ENCODE results near the gene RASGRF1. TPM values are rescaled to one million over a fixed set of nuclear protein-coding genes. Genes with fewer than 3 reads are reported as not detected.

Gene RASGRF1
- total and polyA plus RNA-seq, 9 of the 15 experiments (the other 6 are each of a cell fraction or from before 2014, with no cell fraction given): 0.03 to 0.58 (median 0.06) TPM; not detected in 1

DNA sequence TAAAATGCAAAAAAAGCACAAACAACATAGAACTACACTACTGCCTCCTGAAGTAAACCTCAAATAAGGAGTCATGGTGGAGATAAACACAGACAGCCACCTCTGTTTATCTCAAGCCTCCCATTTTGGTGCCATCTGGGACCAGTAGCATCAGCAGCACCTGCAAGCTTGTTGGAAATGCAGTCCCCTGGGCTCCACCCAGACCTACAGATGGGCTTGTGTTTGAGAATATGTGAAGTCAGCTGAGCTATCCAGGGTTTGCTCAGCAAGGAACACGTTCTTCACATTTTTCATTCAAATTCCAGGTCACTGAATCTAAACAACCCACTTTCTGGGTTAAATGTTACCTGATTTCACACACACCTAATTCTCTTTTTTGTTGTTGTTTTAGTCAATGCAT lies 45.5 kb downstream of the RASGRF1 start (continued):
- TF ChIP-seq, protein P1, sequence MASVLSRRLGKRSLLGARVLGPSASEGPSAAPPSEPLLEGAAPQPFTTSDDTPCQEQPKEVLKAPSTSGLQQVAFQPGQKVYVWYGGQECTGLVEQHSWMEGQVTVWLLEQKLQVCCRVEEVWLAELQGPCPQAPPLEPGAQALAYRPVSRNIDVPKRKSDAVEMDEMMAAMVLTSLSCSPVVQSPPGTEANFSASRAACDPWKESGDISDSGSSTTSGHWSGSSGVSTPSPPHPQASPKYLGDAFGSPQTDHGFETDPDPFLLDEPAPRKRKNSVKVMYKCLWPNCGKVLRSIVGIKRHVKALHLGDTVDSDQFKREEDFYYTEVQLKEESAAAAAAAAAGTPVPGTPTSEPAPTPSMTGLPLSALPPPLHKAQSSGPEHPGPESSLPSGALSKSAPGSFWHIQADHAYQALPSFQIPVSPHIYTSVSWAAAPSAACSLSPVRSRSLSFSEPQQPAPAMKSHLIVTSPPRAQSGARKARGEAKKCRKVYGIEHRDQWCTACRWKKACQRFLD (CRISPR knock-in tag; IDR thresholded peaks at IDR 0.05): no peak
- TF ChIP-seq ZNF347 (CRISPR knock-in tag; IDR thresholded peaks at IDR 0.05; ENCODE audit: low read depth) (no peak), NCOA2 (IDR thresholded peaks at IDR 0.05; ENCODE audit: partially characterized antibody in 2 of 2) (no peak), SP2 (IDR thresholded peaks at IDR 0.05; ENCODE audit: extremely low read depth, low read depth, low read length, poor library complexity, severe bottlenecking) (no peak), ELF4 (CRISPR knock-in tag; IDR thresholded peaks at IDR 0.05) (no peak)
- TF ChIP-seq, protein P2, sequence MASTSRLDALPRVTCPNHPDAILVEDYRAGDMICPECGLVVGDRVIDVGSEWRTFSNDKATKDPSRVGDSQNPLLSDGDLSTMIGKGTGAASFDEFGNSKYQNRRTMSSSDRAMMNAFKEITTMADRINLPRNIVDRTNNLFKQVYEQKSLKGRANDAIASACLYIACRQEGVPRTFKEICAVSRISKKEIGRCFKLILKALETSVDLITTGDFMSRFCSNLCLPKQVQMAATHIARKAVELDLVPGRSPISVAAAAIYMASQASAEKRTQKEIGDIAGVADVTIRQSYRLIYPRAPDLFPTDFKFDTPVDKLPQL (IDR thresholded peaks at IDR 0.05; ENCODE audit: extremely low read depth, insufficient read length): no peak

DNA sequence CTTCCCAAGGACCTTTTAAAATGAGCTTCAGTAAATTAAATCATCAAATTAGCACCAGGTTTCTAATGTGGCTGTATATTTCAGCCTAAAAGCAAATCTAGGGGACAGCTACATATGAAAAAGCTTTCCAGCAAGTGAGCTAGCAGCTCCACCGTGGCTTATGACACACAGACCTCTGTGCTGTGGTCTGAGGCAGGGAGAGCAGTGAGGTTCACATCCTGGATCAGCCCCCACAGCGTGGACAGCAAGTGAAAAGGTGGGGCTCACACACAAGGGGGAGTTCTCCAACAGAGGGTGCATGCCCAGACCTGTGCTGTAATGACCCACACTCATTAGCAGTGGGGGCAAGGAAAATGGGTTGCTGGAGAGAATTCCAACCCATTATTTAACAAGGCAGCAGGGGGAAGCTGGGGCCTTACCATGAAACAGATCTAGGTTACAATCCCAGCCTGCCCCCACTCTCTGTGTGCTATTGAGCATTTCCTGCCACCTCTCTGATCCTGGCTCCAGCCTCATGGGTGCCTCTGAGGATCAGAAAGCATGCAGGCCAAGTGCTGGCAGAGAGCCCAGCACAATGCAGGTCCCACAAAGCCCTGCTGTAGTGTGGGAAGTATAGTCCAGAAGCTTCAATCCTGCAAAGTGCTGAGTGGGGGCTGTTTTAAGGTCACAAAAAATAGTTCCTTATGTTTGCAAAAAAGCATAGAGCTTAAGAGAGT lies 48.2 kb downstream of the RASGRF1 start:
- ATAC-seq (no peak), FAIRE-seq (no peak), DNase-seq (ENCODE audit: extremely low read depth in 1 of 4, low spot score in 3 of 4) (no peak)
- no peak overlapping the region for H3K27ac ChIP-seq (ENCODE audit: extremely low read depth, low read depth, low read length)
- WGBS (ENCODE audit: insufficient coverage, low coverage, missing lambda C conversion rate): 0% methylated on average over 2 of the region's 2 CpGs
- in situ Hi-C loops (cut with MboI) (no loop called here), intact Hi-C loops (cut with micrococcal nuclease) (no loop called here)
- no peaks in the 10 kb centered on the region for H3K9me1 ChIP-seq (ENCODE audit: control insufficient read depth, insufficient read depth, low read length)
- H3K36me3 ChIP-seq (ENCODE audit: control insufficient read depth, insufficient read depth, low read length): no peaks in the 10 kb centered on the region
- H4K20me1 ChIP-seq (replicated peaks; ENCODE audit: control insufficient read depth, insufficient read depth, low read length): no peaks in the 10 kb centered on the region
- BruUV-seq (replicated peaks): no TSS peak
- POLR2A ChIA-PET: interaction anchor here (0.6 kb wide), 2 partner anchors 318 to 466 kb away, joined by 3 read pairs; no protein-coding TSS in a partner anchor
- H2AFZ ChIP-seq (ENCODE audit: low read depth, low read length): no peak overlapping the region
- H3K9ac ChIP-seq (ENCODE audit: insufficient read depth in 1 of 2, low read depth in 2 of 2, low read length in 2 of 2): no peak overlapping the region
- H3K79me2 ChIP-seq (ENCODE audit: control insufficient read depth, insufficient read depth, low read length): no peaks in the 10 kb centered on the region
- H3K4me2 ChIP-seq (ENCODE audit: insufficient read depth, low read length): no peak overlapping the region
- no peaks in the 10 kb centered on the region for H3K4me1 ChIP-seq (replicated peaks in 1 of 2; ENCODE audit: control insufficient read depth in 2 of 2, insufficient read depth in 2 of 2, low read length in 2 of 2)
- CTCF ChIA-PET (ENCODE audit: low intra/inter-chr PET ratio): no interaction called here
- H3K4me3 ChIP-seq: no peak overlapping the region
- peaks cover 0 to 10% of the 10 kb centered on the region in 2 experiments; a peak in 2 of 5 replicates for H3K27me3 ChIP-seq (ENCODE audit: control insufficient read depth in 2 of 2, insufficient read depth in 2 of 2, low read length in 2 of 2)
- H3K9me3 ChIP-seq (replicated peaks; ENCODE audit: control insufficient read depth, insufficient read depth, low read depth, low read length): no peaks in the 10 kb centered on the region
- TF ChIP-seq FOSL1 (tag; conservative IDR thresholded peaks at IDR 0.05) (no peak), GATAD2A (IDR thresholded peaks at IDR 0.05) (no peak), CBX8 (IDR thresholded peaks at IDR 0.05; ENCODE audit: borderline replicate concordance, extremely low read depth, low read depth, low read length, poor library complexity, severe bottlenecking) (no peak), TAF1 (IDR thresholded peaks at IDR 0.05; ENCODE audit: control insufficient read depth, extremely low read depth, insufficient read depth, low read length, severe bottlenecking) (no peak), PYGO2 (tag; IDR thresholded peaks at IDR 0.05) (no peak), RCOR1 (IDR thresholded peaks at IDR 0.05; ENCODE audit: borderline replicate concordance in 1 of 2, low read depth in 2 of 2, low read length in 2 of 2) (no peak)
- TF ChIP-seq, protein P3, sequence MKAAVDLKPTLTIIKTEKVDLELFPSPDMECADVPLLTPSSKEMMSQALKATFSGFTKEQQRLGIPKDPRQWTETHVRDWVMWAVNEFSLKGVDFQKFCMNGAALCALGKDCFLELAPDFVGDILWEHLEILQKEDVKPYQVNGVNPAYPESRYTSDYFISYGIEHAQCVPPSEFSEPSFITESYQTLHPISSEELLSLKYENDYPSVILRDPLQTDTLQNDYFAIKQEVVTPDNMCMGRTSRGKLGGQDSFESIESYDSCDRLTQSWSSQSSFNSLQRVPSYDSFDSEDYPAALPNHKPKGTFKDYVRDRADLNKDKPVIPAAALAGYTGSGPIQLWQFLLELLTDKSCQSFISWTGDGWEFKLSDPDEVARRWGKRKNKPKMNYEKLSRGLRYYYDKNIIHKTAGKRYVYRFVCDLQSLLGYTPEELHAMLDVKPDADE (conservative IDR thresholded peaks at IDR 0.05; ENCODE audit: control insufficient read depth, low read depth, low read length): no peak
- TF ChIP-seq, protein P4, sequence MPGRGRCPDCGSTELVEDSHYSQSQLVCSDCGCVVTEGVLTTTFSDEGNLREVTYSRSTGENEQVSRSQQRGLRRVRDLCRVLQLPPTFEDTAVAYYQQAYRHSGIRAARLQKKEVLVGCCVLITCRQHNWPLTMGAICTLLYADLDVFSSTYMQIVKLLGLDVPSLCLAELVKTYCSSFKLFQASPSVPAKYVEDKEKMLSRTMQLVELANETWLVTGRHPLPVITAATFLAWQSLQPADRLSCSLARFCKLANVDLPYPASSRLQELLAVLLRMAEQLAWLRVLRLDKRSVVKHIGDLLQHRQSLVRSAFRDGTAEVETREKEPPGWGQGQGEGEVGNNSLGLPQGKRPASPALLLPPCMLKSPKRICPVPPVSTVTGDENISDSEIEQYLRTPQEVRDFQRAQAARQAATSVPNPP (IDR thresholded peaks at IDR 0.05; ENCODE audit: borderline replicate concordance, insufficient read depth, insufficient read length): no peak
